Endodermal cell (in vitro differentiated cells): ENCODE measurements around the gene RCN2. TPM values are rescaled to one million over a fixed set of nuclear protein-coding genes. Genes with fewer than 3 reads are reported as not detected.

ENCODE experiments used
- DNase-seq: peaks from one replicate; pipeline ENCODE4 v3.0.0-alpha.2; 2017
- H3K27ac ChIP-seq: 2 replicates; pipeline ENCODE4 v1.5.1; 2013; ENCODE audit warnings: mild to moderate bottlenecking, low read depth, low read length, moderate library complexity
- H3K27me3 ChIP-seq: 2 replicates; pipeline ENCODE4 v1.6.1; 2013; ENCODE audit warnings: mild to moderate bottlenecking, low read length, moderate library complexity; ENCODE audit not compliant: insufficient read depth, control insufficient read depth, poor library complexity, severe bottlenecking
- H3K36me3 ChIP-seq: 2 replicates; pipeline ENCODE4 v1.7.0; 2013; ENCODE audit warnings: mild to moderate bottlenecking, low read length, moderate library complexity; ENCODE audit not compliant: control insufficient read depth, insufficient read depth
- H3K4me1 ChIP-seq: one replicate; pipeline ENCODE4 v1.7.0; 2013; ENCODE audit warnings: low read length; ENCODE audit not compliant: control insufficient read depth, insufficient read depth
- H3K4me3 ChIP-seq: 2 replicates; pipeline ENCODE4 v1.5.1; 2013; ENCODE audit warnings: mild to moderate bottlenecking, low read length, moderate library complexity
- H3K9ac ChIP-seq: 2 replicates; pipeline ENCODE4 v1.6.1; 2013; ENCODE audit warnings: mild to moderate bottlenecking, low read length, moderate library complexity; ENCODE audit not compliant: poor library complexity, severe bottlenecking; ENCODE audit errors: extremely low read depth
- H3K9me3 ChIP-seq: 2 replicates; pipeline ENCODE4 v1.6.1; 2013; ENCODE audit warnings: mild to moderate bottlenecking, low read length, moderate library complexity; ENCODE audit not compliant: control insufficient read depth
- H3K27ac Mint-ChIP-seq: 2 replicates; pipeline ENCODE4 v1.8.0; 2020; ENCODE audit warnings: mixed read lengths
- H3K27me3 Mint-ChIP-seq: 2 replicates; pipeline ENCODE4 v1.8.0; 2021; ENCODE audit warnings: mild to moderate bottlenecking, mixed read lengths; ENCODE audit not compliant: insufficient read depth
- H3K36me3 Mint-ChIP-seq: 2 replicates; pipeline ENCODE4 v1.8.0; 2020; ENCODE audit warnings: low read depth, mixed read lengths
- H3K4me1 Mint-ChIP-seq: 2 replicates; pipeline ENCODE4 v1.8.0; 2020; ENCODE audit warnings: mixed read lengths
- H3K4me3 Mint-ChIP-seq: 2 replicates; pipeline ENCODE4 v1.8.0; 2020; ENCODE audit warnings: mild to moderate bottlenecking, moderate library complexity, mixed read lengths
- H3K9me3 Mint-ChIP-seq: 2 replicates; pipeline ENCODE4 v1.8.0; 2020; ENCODE audit warnings: mild to moderate bottlenecking, mixed read lengths
- WGBS, 2 experiments: methylation state at CpG; one replicate each; pipeline versions ENCODE4 v1.1.5 to v1.1.7; 2013; ENCODE audit warnings: missing lambda C conversion rate in 2 of 2, mixed read lengths in 1 of 2; ENCODE audit not compliant: insufficient coverage in 1 of 2, insufficient read length in 1 of 2; 5-methylcytosine and 5-hydroxymethylcytosine counted together
- total RNA-seq, 2 donors: library from RNA; stranded (reverse); fragmentation: NEBNext Ultra II Directional in 1 of 2; extraction: Animal tissue kit (Norgen Biotek cat#: 25700) in 1 of 2; gene quantifications; 2 replicates in 1 of 2; 3 replicates in 1 of 2; pipeline ENCODE4 v1.2.1, GENCODE V29; 2021
- TF ChIP-seq, protein P1 (sequence below): fragments of 200-600 bp; sonication (generic); conservative IDR thresholded peaks from 2 replicates; pipeline ENCODE4 v1.5.0; 2021; ENCODE audit warnings: antibody characterized with exemption, mild to moderate bottlenecking

RCN2 gene
- total RNA-seq, 2 donors from 2014 or later: 151 to 165 TPM

DNA sequence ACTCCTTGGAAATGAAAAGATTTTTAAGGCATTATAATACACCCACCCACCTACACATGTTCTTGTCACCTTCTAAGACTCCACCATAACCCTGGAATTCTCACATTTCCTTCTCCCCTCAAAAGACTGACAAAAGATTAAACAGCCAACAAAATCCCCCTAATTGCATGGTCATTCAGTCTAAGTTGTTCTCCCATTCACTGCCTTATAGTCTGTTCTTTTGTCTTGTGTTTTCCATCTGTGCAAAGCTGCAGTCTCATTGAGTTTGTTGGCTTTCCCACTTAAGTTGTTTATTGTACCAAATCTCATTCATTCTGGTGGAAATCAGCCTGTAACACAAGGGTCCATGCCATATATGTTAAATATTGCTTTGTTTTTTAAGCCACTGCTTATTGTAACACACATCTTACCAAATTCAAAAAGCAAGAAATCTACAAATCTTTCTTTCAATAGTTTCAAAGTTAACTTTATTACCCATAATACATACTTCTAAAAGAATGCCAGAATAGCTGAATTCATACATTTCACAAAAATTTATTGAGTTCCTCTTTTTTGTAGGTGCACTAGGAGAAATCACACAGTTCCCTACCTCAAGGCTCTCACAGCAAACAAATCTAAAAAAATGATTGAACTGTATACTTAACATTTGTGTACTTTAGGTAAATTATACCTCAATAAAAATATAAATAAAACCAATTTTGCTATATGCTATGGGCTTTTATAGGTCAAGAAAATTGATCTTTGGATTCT lies 2.4 kb upstream of the RCN2 start:
- H3K9ac ChIP-seq: no peak overlapping the region
- H3K36me3 ChIP-seq: peaks cover 12% of the 10 kb centered on the region
- H3K4me1 ChIP-seq: no peaks in the 10 kb centered on the region
- Mint-ChIP-seq H3K27ac (no peak overlapping the region), H3K4me3 (no peak overlapping the region), H3K27me3 (peaks cover 9% of the 10 kb centered on the region), H3K4me1 (peaks cover 15% of the 10 kb centered on the region), H3K36me3 (peaks cover 11% of the 10 kb centered on the region), H3K9me3 (no peaks in the 10 kb centered on the region)
- no peaks in the 10 kb centered on the region for H3K27me3 ChIP-seq
- DNase-seq: no peak
- no peak overlapping the region for H3K27ac ChIP-seq
- TF ChIP-seq, protein P1, sequence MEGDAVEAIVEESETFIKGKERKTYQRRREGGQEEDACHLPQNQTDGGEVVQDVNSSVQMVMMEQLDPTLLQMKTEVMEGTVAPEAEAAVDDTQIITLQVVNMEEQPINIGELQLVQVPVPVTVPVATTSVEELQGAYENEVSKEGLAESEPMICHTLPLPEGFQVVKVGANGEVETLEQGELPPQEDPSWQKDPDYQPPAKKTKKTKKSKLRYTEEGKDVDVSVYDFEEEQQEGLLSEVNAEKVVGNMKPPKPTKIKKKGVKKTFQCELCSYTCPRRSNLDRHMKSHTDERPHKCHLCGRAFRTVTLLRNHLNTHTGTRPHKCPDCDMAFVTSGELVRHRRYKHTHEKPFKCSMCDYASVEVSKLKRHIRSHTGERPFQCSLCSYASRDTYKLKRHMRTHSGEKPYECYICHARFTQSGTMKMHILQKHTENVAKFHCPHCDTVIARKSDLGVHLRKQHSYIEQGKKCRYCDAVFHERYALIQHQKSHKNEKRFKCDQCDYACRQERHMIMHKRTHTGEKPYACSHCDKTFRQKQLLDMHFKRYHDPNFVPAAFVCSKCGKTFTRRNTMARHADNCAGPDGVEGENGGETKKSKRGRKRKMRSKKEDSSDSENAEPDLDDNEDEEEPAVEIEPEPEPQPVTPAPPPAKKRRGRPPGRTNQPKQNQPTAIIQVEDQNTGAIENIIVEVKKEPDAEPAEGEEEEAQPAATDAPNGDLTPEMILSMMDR: no peak
- H3K9me3 ChIP-seq: no peaks in the 10 kb centered on the region
- H3K4me3 ChIP-seq: no peak overlapping the region

DNA sequence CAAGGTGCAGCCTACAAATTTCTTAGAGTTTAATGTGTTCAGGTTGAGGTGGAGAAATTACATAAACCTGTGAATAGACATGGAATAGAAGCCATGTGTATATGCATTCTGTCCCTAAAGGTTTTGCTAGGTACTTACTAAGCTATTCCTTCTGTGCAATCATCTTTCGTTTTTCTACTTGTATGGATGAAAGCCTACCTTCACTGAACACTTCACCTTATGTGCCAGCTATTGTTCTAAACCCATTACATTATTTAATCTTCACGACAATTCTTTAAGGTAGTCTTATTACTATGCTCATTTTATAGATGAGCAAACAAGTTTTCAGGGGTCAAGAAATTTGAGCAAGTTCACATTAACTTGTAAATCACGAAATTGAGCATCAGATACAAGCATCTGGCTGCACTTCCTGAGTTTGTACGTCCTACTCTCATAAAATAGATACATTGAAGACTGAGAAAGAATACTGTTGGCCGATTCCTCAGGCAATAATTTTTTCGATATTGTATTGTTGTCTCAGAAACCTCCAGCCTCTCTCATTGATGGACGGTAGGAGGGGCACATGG lies 635 bp upstream of the RCN2 start:
- Histone ChIP-seq H3K9ac (peak overlapping the region; percentile 29), H3K4me1 (no peaks in the 10 kb centered on the region), H3K36me3 (peaks cover 27% of the 10 kb centered on the region), H3K4me3 (peak overlapping the region; percentile 96), H3K27ac (no peak overlapping the region), H3K9me3 (no peaks in the 10 kb centered on the region), H3K27me3 (no peaks in the 10 kb centered on the region)
- DNase-seq: no peak
- Mint-ChIP-seq H3K4me1 (peaks cover 15% of the 10 kb centered on the region), H3K4me3 (peak overlapping the region; percentile 90), H3K9me3 (no peaks in the 10 kb centered on the region), H3K27me3 (peaks cover 5% of the 10 kb centered on the region), H3K36me3 (peaks cover 25% of the 10 kb centered on the region), H3K27ac (peak overlapping the region; percentile 89)
- TF ChIP-seq, protein P1: no peak
- WGBS, 2 experiments: 35 to 42% methylated on average over 6 to 7 of the region's 7 CpGs

DNA sequence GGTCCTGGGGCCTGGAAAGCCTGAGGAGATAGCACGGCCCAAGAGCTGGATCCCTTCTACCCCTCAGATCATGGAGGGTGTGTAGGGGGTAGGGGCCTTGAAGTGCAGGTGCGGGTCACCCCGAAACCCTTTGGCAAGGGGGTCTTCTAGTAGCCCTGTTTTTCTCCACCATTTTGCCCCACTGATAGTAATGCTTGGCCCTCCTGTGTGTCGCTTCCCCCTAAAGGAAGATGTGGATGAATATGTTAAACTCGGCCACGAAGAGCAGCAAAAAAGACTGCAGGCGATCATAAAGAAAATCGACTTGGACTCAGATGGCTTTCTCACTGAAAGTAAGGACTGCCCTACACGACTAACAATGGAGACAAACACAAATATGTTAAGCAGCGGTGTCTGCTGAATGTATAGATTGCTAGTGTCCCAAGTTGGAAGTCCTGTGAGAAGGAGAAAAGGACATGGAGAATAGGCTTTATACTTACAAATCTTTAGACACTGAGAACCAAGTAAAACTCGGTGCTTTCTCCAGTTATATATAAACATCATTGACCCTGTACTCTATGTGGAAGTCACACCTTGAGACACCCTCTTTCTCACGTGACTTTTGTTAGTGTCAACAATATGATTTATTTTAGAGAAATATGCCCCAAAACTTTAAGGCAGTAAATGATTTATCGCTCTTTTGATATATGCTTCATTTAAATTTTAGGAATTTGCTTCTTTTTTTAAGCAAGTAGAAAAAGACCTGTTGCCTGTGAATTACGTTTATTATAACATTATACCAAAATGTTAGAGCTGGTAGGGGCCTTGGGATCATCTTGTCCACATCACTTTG lies 802 bp downstream of the RCN2 start:
- Histone ChIP-seq H3K36me3 (peaks cover 38% of the 10 kb centered on the region), H3K27me3 (no peaks in the 10 kb centered on the region), H3K4me1 (no peaks in the 10 kb centered on the region), H3K27ac (peak overlapping the region; percentile 87), H3K9ac (peak overlapping the region; percentile 93), H3K4me3 (peak overlapping the region; percentile 96), H3K9me3 (no peaks in the 10 kb centered on the region)
- WGBS, 2 experiments: 13% methylated on average over 8 to 13 of the region's 14 CpGs
- H3K27me3 Mint-ChIP-seq: no peaks in the 10 kb centered on the region
- DNase-seq: no peak
- TF ChIP-seq, protein P1: no peak
- no peaks in the 10 kb centered on the region for H3K9me3 Mint-ChIP-seq
- H3K4me1 Mint-ChIP-seq: peaks cover 15% of the 10 kb centered on the region
- H3K27ac Mint-ChIP-seq: peak overlapping the region; percentile 93
- peaks cover 37% of the 10 kb centered on the region for H3K36me3 Mint-ChIP-seq
- peak overlapping the region; percentile 90 for H3K4me3 Mint-ChIP-seq
